ENCODE measurements around the gene CREB3L2.

CREB3L2 gene

GRCh38 chr7:137943132-137943551, 58.7 kb downstream of the CREB3L2 start:
- DNase-seq (ENCODE audit: extremely low spot score): no peak
- ChIA-PET POLR2A (no interaction called here), CTCF (interaction anchor here (1.0 to 8.0 kb wide), 8 partner anchors 10 to 286 kb away, joined by 3 to 53 read pairs (median 4); no protein-coding TSS in a partner anchor)
- no peak for TF ChIP-seq CTCF (IDR thresholded peaks at IDR 0.05; ENCODE audit: control extremely low read depth, extremely low read depth, low read depth, missing control alignments)

GRCh38 chr7:137942484-137943115, 59.3 kb downstream of the CREB3L2 start:
- DNase-seq (ENCODE audit: extremely low spot score): no peak
- ChIA-PET CTCF (interaction anchor here (1.0 to 8.0 kb wide), 13 partner anchors 10 to 286 kb away, joined by 3 to 53 read pairs (median 4); partner anchors contain the start of gene CREB3L2), POLR2A (no interaction called here)
- no peak for TF ChIP-seq CTCF (IDR thresholded peaks at IDR 0.05; ENCODE audit: control extremely low read depth, extremely low read depth, low read depth, missing control alignments)

GRCh38 chr7:137940656-137941518, 61.0 kb downstream of the CREB3L2 start:
- ChIA-PET CTCF (interaction anchor here (1.3 to 8.0 kb wide), 6 partner anchors 12 to 62 kb away, joined by 3 to 53 read pairs (median 5); partner anchors contain the start of gene CREB3L2), POLR2A (no interaction called here)
- no peak for DNase-seq (ENCODE audit: extremely low spot score)
- no peak for TF ChIP-seq CTCF (IDR thresholded peaks at IDR 0.05; ENCODE audit: control extremely low read depth, extremely low read depth, low read depth, missing control alignments)

- POLR2A ChIA-PET: no interaction called here
Measured at GRCh38 chr7:137940218-137940617, 61.7 kb downstream of the CREB3L2 start.

GRCh38 chr7:137937202-137937560, 64.7 kb downstream of the CREB3L2 start:
- DNase-seq (ENCODE audit: extremely low spot score): no peak
- ChIA-PET CTCF (interaction anchor here (0.7 to 8.0 kb wide), 6 partner anchors 9 to 69 kb away, joined by 3 to 53 read pairs (median 3); partner anchors contain the start of gene CREB3L2), POLR2A (no interaction called here)
- TF ChIP-seq CTCF (IDR thresholded peaks at IDR 0.05; ENCODE audit: control extremely low read depth, extremely low read depth, low read depth, missing control alignments): no peak

More at GRCh38 chr7:137940218-137940617, 61.7 kb downstream of the CREB3L2 start:
- TF ChIP-seq CTCF (IDR thresholded peaks at IDR 0.05; ENCODE audit: control extremely low read depth, extremely low read depth, low read depth, missing control alignments): no peak
- DNase-seq (ENCODE audit: extremely low spot score): no peak
- CTCF ChIA-PET: interaction anchor here (1.4 to 8.0 kb wide), 2 partner anchors 13 to 35 kb away, joined by 3 to 53 read pairs; no protein-coding TSS in a partner anchor

- TF ChIP-seq CTCF (IDR thresholded peaks at IDR 0.05; ENCODE audit: control extremely low read depth, extremely low read depth, low read depth, missing control alignments): no peak
- ChIA-PET POLR2A (no interaction called here), CTCF (interaction anchor here (0.7 to 8.0 kb wide), 5 partner anchors 16 to 69 kb away, joined by 3 to 53 read pairs (median 3); partner anchors contain the start of gene CREB3L2)
- no peak for DNase-seq (ENCODE audit: extremely low spot score)
Measured at GRCh38 chr7:137936509-137937201, 65.2 kb downstream of the CREB3L2 start.
